22Rv1 (cell line): ENCODE results near the gene SKA2.

Source experiments
- CTCF ChIP-seq: fragments of 450-650 bp; IDR thresholded peaks from 2 replicates; pipeline ENCODE4 v1.5.1; 2017; ENCODE audit warnings: mild to moderate bottlenecking
- ZFX ChIP-seq: fragments of 450-650 bp; IDR thresholded peaks from 2 replicates; pipeline ENCODE4 v1.6.1; 2017; ENCODE audit warnings: antibody characterized with exemption, borderline replicate concordance

GRCh38 chr17:59126809-59127417 is 28.1 kb downstream of the SKA2 start:
- no peak for TF ChIP-seq ZFX
- TF ChIP-seq CTCF, result no peak
